OCI-LY3 (cell line): Measurements from ENCODE around the gene OPCML.

Source experiments
- EZH2phosphoT487 ChIP-seq: fragments of 200-600 bp; shearing (Covaris generic); IDR thresholded peaks from 2 replicates; pipeline ENCODE4 v1.6.1; 2018; ENCODE audit warnings: antibody characterized with exemption, mixed run types, low read depth
- TF ChIP-seq, protein P1 (sequence below): fragments of 200-600, 300-600 bp; sonication (generic); IDR thresholded peaks from 2 replicates; pipeline ENCODE4 v1.5.1; 2014; ENCODE audit warnings: antibody characterized with exemption, low read length, low read depth

DNA sequence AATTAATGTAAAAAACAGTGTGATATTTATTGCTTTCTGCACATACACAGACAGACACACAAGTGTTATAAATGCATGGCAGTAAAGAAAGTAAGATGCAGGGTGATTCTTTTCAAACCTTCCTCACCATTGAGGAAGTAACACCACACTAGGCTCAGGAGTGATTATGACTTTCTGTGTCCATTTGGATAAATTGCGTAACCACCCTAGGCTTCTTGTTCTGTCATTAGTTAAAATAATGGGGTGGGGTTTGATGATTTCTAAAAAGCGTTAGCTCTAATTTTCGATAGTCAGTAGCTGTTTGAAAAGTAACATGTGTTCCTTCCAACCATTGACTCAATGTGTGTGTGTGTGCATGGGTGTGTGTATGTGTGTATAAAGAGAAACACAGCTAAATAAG is 1081.7 kb downstream of the OPCML start:
- TF ChIP-seq, protein P1, sequence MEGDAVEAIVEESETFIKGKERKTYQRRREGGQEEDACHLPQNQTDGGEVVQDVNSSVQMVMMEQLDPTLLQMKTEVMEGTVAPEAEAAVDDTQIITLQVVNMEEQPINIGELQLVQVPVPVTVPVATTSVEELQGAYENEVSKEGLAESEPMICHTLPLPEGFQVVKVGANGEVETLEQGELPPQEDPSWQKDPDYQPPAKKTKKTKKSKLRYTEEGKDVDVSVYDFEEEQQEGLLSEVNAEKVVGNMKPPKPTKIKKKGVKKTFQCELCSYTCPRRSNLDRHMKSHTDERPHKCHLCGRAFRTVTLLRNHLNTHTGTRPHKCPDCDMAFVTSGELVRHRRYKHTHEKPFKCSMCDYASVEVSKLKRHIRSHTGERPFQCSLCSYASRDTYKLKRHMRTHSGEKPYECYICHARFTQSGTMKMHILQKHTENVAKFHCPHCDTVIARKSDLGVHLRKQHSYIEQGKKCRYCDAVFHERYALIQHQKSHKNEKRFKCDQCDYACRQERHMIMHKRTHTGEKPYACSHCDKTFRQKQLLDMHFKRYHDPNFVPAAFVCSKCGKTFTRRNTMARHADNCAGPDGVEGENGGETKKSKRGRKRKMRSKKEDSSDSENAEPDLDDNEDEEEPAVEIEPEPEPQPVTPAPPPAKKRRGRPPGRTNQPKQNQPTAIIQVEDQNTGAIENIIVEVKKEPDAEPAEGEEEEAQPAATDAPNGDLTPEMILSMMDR, result no peak
- TF ChIP-seq EZH2phosphoT487, result no peak
